HL-60 (cell line): ENCODE results near the gene RFX7.

Experiments
- DNase-seq, 2 experiments: peaks; one replicate each; pipeline ENCODE4 v3.0.0-alpha.2; 2010 to 2020; ENCODE audit warnings: low read depth in 1 of 2, low spot score in 1 of 2
- H3K27ac ChIP-seq: fragments of 250-450 bp; sonication (Bioruptor Pico); replicated peaks from 2 replicates; pipeline ENCODE4 v1.5.1; 2020; ENCODE audit warnings: mild to moderate bottlenecking, moderate library complexity
- H3K27me3 ChIP-seq: fragments of 250-450 bp; sonication (Bioruptor Pico); 2 replicates; pipeline ENCODE4 v1.5.1; 2021; ENCODE audit warnings: mild to moderate bottlenecking, moderate library complexity; ENCODE audit not compliant: insufficient read depth, poor library complexity, severe bottlenecking
- H3K4me3 ChIP-seq: replicated peaks from 2 replicates; pipeline ENCODE4 v1.5.1; 2011; ENCODE audit warnings: mild to moderate bottlenecking, control low read depth, low read length; ENCODE audit not compliant: insufficient read depth
- CTCF ChIP-seq: IDR thresholded peaks from one replicate; pipeline ENCODE4 v1.5.1; 2011; ENCODE audit warnings: low read length, control low read depth, inconsistent platforms; ENCODE audit not compliant: insufficient read depth
- GABPA ChIP-seq: IDR thresholded peaks from 2 replicates; pipeline ENCODE4 v1.6.1; 2012; ENCODE audit warnings: low read depth
- POLR2AphosphoS5 ChIP-seq: IDR thresholded peaks from 2 replicates; pipeline ENCODE4 v1.6.1; 2012; ENCODE audit warnings: low read depth
- SPI1 ChIP-seq: IDR thresholded peaks from 2 replicates; pipeline ENCODE4 v1.6.1; 2012; ENCODE audit warnings: low read depth, mild to moderate bottlenecking, borderline replicate concordance
- TF ChIP-seq, protein P1 (sequence below): IDR thresholded peaks from 2 replicates; pipeline ENCODE4 v1.6.1; 2012; ENCODE audit warnings: low read depth; ENCODE audit not compliant: insufficient replicate concordance

The RFX7 gene

GRCh38 chr15:56215769-56216168, 27.9 kb downstream of the RFX7 start:
- DNase-seq = no peak
- no peak overlapping the region for H3K4me3 ChIP-seq
- TF ChIP-seq SPI1 = no peak
- TF ChIP-seq POLR2AphosphoS5 = no peak
- H3K27ac ChIP-seq = no peak overlapping the region
- H3K27me3 ChIP-seq = no peaks in the 10 kb centered on the region

GRCh38 chr15:56211960-56212550, 31.6 kb downstream of the RFX7 start:
- no peak overlapping the region for H3K27ac ChIP-seq
- H3K27me3 ChIP-seq = no peaks in the 10 kb centered on the region
- TF ChIP-seq SPI1 (no peak), POLR2AphosphoS5 (no peak), GABPA (no peak), CTCF (no peak)
- TF ChIP-seq, protein P1, sequence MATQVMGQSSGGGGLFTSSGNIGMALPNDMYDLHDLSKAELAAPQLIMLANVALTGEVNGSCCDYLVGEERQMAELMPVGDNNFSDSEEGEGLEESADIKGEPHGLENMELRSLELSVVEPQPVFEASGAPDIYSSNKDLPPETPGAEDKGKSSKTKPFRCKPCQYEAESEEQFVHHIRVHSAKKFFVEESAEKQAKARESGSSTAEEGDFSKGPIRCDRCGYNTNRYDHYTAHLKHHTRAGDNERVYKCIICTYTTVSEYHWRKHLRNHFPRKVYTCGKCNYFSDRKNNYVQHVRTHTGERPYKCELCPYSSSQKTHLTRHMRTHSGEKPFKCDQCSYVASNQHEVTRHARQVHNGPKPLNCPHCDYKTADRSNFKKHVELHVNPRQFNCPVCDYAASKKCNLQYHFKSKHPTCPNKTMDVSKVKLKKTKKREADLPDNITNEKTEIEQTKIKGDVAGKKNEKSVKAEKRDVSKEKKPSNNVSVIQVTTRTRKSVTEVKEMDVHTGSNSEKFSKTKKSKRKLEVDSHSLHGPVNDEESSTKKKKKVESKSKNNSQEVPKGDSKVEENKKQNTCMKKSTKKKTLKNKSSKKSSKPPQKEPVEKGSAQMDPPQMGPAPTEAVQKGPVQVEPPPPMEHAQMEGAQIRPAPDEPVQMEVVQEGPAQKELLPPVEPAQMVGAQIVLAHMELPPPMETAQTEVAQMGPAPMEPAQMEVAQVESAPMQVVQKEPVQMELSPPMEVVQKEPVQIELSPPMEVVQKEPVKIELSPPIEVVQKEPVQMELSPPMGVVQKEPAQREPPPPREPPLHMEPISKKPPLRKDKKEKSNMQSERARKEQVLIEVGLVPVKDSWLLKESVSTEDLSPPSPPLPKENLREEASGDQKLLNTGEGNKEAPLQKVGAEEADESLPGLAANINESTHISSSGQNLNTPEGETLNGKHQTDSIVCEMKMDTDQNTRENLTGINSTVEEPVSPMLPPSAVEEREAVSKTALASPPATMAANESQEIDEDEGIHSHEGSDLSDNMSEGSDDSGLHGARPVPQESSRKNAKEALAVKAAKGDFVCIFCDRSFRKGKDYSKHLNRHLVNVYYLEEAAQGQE = no peak
- DNase-seq = no peak
- no peak overlapping the region for H3K4me3 ChIP-seq

DNA sequence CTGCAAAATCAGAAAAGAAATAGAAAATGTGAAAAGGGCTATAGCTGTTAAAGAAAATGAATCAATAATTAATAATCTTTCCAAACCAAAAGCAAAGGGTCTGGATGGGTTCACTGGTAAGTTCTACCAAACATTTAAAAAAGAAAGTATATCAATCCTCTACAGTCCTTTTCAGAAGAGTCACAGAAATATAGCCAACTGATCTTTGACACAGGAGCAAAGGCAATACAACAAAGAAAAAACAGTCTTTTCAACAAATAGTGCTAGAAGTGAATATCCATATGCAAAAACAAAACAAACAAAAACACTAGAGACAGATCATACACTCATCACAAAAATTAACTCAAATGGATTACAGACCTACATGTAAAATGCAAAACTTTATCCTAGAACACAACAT, 32.6 kb downstream of the RFX7 start:
- Histone ChIP-seq H3K27me3 (no peaks in the 10 kb centered on the region), H3K4me3 (no peak overlapping the region), H3K27ac (no peak overlapping the region)
- TF ChIP-seq SPI1 = no peak
- TF ChIP-seq, protein P1 = no peak
- TF ChIP-seq POLR2AphosphoS5 = no peak
- no peak for TF ChIP-seq GABPA
- TF ChIP-seq CTCF = no peak
- no peak for DNase-seq

DNA sequence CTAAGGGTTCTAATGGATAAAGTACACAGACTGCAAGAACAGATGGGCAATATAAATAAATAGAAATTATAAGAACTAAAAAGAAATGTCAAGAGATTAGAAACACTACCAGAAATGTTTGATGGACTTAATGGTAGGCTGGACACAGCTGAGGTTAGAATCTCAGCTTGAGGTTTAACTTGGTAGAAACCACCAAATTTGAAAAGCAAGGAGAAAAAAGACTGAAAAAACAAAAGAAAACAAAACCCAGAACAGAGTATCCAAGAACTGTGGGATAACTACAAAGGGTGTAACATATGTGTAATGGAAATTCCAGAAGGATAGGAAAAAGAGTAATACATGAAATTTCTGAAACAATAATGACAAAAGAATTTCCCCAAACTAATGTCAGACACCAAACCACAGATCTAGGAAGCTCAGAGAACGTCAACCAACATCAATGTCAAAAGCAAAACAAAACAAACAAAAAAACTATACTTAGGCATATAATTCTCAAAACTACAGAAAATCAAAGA, 35.0 kb downstream of the RFX7 start:
- Histone ChIP-seq H3K4me3 (no peak overlapping the region), H3K27me3 (no peaks in the 10 kb centered on the region), H3K27ac (no peak overlapping the region)
- TF ChIP-seq POLR2AphosphoS5 = no peak
- TF ChIP-seq CTCF = no peak
- TF ChIP-seq, protein P1 = no peak
- no peak for TF ChIP-seq GABPA
- TF ChIP-seq SPI1 = no peak
- DNase-seq = no peak
